ENCODE measurements around the gene EIF4EBP3. TPM values are rescaled to one million over a fixed set of nuclear protein-coding genes. Genes with fewer than 3 reads are reported as not detected.

The EIF4EBP3 gene
- polyA plus RNA-seq, 1 experiment = 1.7 TPM

GRCh38 chr5:140570058-140570457 lies 22.6 kb downstream of the EIF4EBP3 start:
- Histone ChIP-seq H3K9me3 (ENCODE audit: control insufficient read depth, insufficient read depth, low read length) (no peaks in the 10 kb centered on the region; the same call in 1 of the 2 replicates), H3K4me3 (ENCODE audit: low read depth, low read length) (no peak overlapping the region), H3K27me3 (ENCODE audit: control insufficient read depth, insufficient read depth, low read length) (no peaks in the 10 kb centered on the region), H3K27ac (ENCODE audit: low read depth, low read length) (no peak overlapping the region)
- POLR2A ChIA-PET = interaction anchor here (1.2 to 1.7 kb wide), 2 partner anchors 13 to 77 kb away, joined by 3 to 4 read pairs; partner anchors contain the start of genes IK, NDUFA2 and SRA1
- TF ChIP-seq CTCF (IDR thresholded peaks at IDR 0.05; ENCODE audit: low read depth, low read length) = no peak
- CTCF ChIA-PET = no interaction called here
- DNase-seq (ENCODE audit: low read depth, low spot score) = no peak

- no peak for TF ChIP-seq CTCF (IDR thresholded peaks at IDR 0.05; ENCODE audit: low read depth, low read length)
- CTCF ChIA-PET = no interaction called here
- no peak overlapping the region for H3K27ac ChIP-seq (ENCODE audit: low read depth, low read length)
- DNase-seq (ENCODE audit: low read depth, low spot score) = no peak
- POLR2A ChIA-PET = interaction anchor here (0.8 to 1.7 kb wide), 3 partner anchors 13 to 77 kb away, joined by 3 to 4 read pairs (median 4); partner anchors contain the start of genes EIF4EBP3, IK, NDUFA2 and SRA1
- no peaks in the 10 kb centered on the region; the same call in 1 of the 2 replicates for H3K9me3 ChIP-seq (ENCODE audit: control insufficient read depth, insufficient read depth, low read length)
- no peak overlapping the region for H3K4me3 ChIP-seq (ENCODE audit: low read depth, low read length)
- no peaks in the 10 kb centered on the region for H3K27me3 ChIP-seq (ENCODE audit: control insufficient read depth, insufficient read depth, low read length)
Measured at GRCh38 chr5:140570488-140570887, 23.0 kb downstream of the EIF4EBP3 start.

GRCh38 chr5:140571105-140571504 lies 23.6 kb downstream of the EIF4EBP3 start:
- no peak for DNase-seq (ENCODE audit: low read depth, low spot score)
- POLR2A ChIA-PET = interaction anchor here (0.8 kb wide), 1 partner anchor 24 kb away, joined by 4 read pairs; the partner anchor contains the start of gene EIF4EBP3
- no peak overlapping the region for H3K27ac ChIP-seq (ENCODE audit: low read depth, low read length)

GRCh38 chr5:140573683-140574082 lies 26.2 kb downstream of the EIF4EBP3 start:
- no peak for DNase-seq (ENCODE audit: low read depth, low spot score)
- POLR2A ChIA-PET = no interaction called here
- Histone ChIP-seq H3K27ac (ENCODE audit: low read depth, low read length) (no peak overlapping the region), H3K9me3 (ENCODE audit: control insufficient read depth, insufficient read depth, low read length) (no peaks in the 10 kb centered on the region), H3K4me3 (ENCODE audit: low read depth, low read length) (no peak overlapping the region), H3K27me3 (ENCODE audit: control insufficient read depth, insufficient read depth, low read length) (no peaks in the 10 kb centered on the region)
- TF ChIP-seq CTCF (IDR thresholded peaks at IDR 0.05; ENCODE audit: low read depth, low read length) = no peak
- CTCF ChIA-PET = interaction anchor here (1.1 kb wide), 1 partner anchor 65 kb away, joined by 3 read pairs; the partner anchor contains the start of gene TMCO6

More at GRCh38 chr5:140571105-140571504, 23.6 kb downstream of the EIF4EBP3 start:
- Histone ChIP-seq H3K27me3 (ENCODE audit: control insufficient read depth, insufficient read depth, low read length) (no peaks in the 10 kb centered on the region), H3K9me3 (ENCODE audit: control insufficient read depth, insufficient read depth, low read length) (no peaks in the 10 kb centered on the region; the same call in 1 of the 2 replicates), H3K4me3 (ENCODE audit: low read depth, low read length) (no peak overlapping the region)
- TF ChIP-seq CTCF (IDR thresholded peaks at IDR 0.05; ENCODE audit: low read depth, low read length) = no peak
- CTCF ChIA-PET = no interaction called here

GRCh38 chr5:140574165-140574564 lies 26.7 kb downstream of the EIF4EBP3 start:
- ChIA-PET POLR2A (no interaction called here), CTCF (interaction anchor here (1.1 to 1.4 kb wide), 2 partner anchors 60 to 65 kb away, joined by 3 to 6 read pairs; partner anchors contain the start of gene TMCO6)
- Histone ChIP-seq H3K4me3 (ENCODE audit: low read depth, low read length) (no peak overlapping the region), H3K27ac (ENCODE audit: low read depth, low read length) (no peak overlapping the region), H3K9me3 (ENCODE audit: control insufficient read depth, insufficient read depth, low read length) (no peaks in the 10 kb centered on the region), H3K27me3 (ENCODE audit: control insufficient read depth, insufficient read depth, low read length) (no peaks in the 10 kb centered on the region)
- no peak for DNase-seq (ENCODE audit: low read depth, low spot score)
- no peak for TF ChIP-seq CTCF (IDR thresholded peaks at IDR 0.05; ENCODE audit: low read depth, low read length)
